IPS-11a (cell line): ENCODE results near the gene STK32B.
"Not testable (repeated sequence)": the region's sequence is repeated elsewhere in the genome, so short reads cannot be mapped to it uniquely, and the experiment has no call there.

Source experiments
- H3K4me3 ChIP-seq: one replicate; pipeline ENCODE4 v1.5.1; 2013; ENCODE audit warnings: low read depth, low read length, control low read depth

The STK32B gene

GRCh38 chr4:5203309-5203992, 152.2 kb downstream of the STK32B start:
- H3K4me3 ChIP-seq, result no peak overlapping the region

- no peak overlapping the region for H3K4me3 ChIP-seq
These were observed 152.7 kb downstream of the STK32B start for GRCh38 chr4:5203993-5204310.

- no peak overlapping the region for H3K4me3 ChIP-seq
These were observed 153.5 kb downstream of the STK32B start for GRCh38 chr4:5204781-5205180.

- no peak overlapping the region for H3K4me3 ChIP-seq
These were observed 154.9 kb downstream of the STK32B start for GRCh38 chr4:5206016-5206790.

- H3K4me3 ChIP-seq, result no peak overlapping the region
These were observed 158.6 kb downstream of the STK32B start for GRCh38 chr4:5209862-5210261.

GRCh38 chr4:5211282-5211839, 160.1 kb downstream of the STK32B start:
- H3K4me3 ChIP-seq, result no peak overlapping the region

- no peak overlapping the region for H3K4me3 ChIP-seq
These were observed 161.2 kb downstream of the STK32B start for GRCh38 chr4:5212255-5213013.

- H3K4me3 ChIP-seq, result no peak overlapping the region
These were observed 161.9 kb downstream of the STK32B start for GRCh38 chr4:5213087-5213595.

- no peak overlapping the region for H3K4me3 ChIP-seq
These were observed 164.0 kb downstream of the STK32B start for GRCh38 chr4:5215321-5215720.

GRCh38 chr4:5217421-5217820, 166.1 kb downstream of the STK32B start:
- no peak overlapping the region for H3K4me3 ChIP-seq

GRCh38 chr4:5218376-5219069, 167.2 kb downstream of the STK32B start:
- H3K4me3 ChIP-seq, result no peak overlapping the region

- no peak overlapping the region for H3K4me3 ChIP-seq
These were observed 168.7 kb downstream of the STK32B start for GRCh38 chr4:5220028-5220427.

- H3K4me3 ChIP-seq, result no peak overlapping the region
These were observed 170.8 kb downstream of the STK32B start for GRCh38 chr4:5222047-5222446.

- no peak overlapping the region for H3K4me3 ChIP-seq
These were observed 171.7 kb downstream of the STK32B start for GRCh38 chr4:5222951-5223350.

- no peak overlapping the region for H3K4me3 ChIP-seq
These were observed 173.1 kb downstream of the STK32B start for GRCh38 chr4:5224340-5224739.

- H3K4me3 ChIP-seq, result no peak overlapping the region
These were observed 181.3 kb downstream of the STK32B start for GRCh38 chr4:5232549-5232948.

- no peak overlapping the region for H3K4me3 ChIP-seq
These were observed 185.9 kb downstream of the STK32B start for GRCh38 chr4:5237086-5237660.

GRCh38 chr4:5238173-5238572, 186.9 kb downstream of the STK32B start:
- H3K4me3 ChIP-seq, result no peak overlapping the region

GRCh38 chr4:5247061-5247460, 195.8 kb downstream of the STK32B start:
- H3K4me3 ChIP-seq, result not testable (repeated sequence)

- H3K4me3 ChIP-seq, result no peak overlapping the region
These were observed 196.5 kb downstream of the STK32B start for GRCh38 chr4:5247735-5248134.
